NCI-H187 treated with DMSO at 0.1 percent for 48 hours (cell line): ENCODE measurements around the gene GAS2L3.
A peak's percentile ranks its signal among the peaks of the same experiment; 100 is the strongest.
"Not testable (repeated sequence)": the region's sequence is repeated elsewhere in the genome, so short reads cannot be mapped to it uniquely, and the experiment has no call there.

Source experiments
- DNase-seq: peaks from one replicate; lab custom pipeline; 2025; lab: John Stamatoyannopoulos, UW

The GAS2L3 gene

GRCh38 chr12:100574187-100575074, 947 bp downstream of the GAS2L3 start:
- DNase-seq, result no peak

- DNase-seq, result no peak
Observed at GRCh38 chr12:100576331-100577036, 3.0 kb downstream of the GAS2L3 start.

DNA sequence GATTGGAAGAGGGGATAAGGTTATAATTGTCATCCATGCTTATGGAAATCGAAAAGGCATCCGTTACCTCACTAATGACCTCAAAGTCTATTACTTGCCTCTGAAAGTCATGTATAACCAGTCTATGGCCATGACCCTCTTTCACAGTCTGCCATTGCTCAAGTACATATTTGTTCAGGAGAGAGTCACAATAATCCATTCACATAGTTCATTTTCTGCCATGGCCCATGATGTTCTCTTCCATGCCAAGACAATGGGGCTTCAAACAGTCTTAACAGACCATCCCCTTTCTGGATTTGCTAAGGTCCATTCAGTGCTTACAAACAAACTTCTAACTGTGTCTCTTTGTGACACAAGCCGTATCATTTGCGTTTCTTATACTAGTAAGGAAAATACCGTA, 5.4 kb downstream of the GAS2L3 start:
- DNase-seq, result no peak

DNA sequence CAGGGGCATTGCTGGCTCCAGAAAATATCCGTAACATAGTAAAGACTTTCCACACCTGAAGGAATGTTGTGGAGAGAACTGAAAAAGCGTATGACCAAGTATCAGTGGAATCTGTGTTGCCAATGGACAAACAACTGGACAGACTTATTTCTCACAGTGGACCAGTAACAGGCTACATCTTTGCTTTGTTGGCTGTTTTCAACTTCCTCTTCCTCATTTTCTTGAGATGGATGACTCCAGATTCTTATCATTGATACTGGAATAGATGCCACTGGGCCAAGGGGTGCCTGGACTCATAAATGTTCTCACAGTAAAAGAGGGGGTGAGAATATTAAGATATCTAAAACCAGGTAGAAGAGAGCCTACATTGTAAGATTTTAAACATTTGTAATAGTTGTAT, 6.4 kb downstream of the GAS2L3 start:
- DNase-seq, result no peak

- no peak for DNase-seq
Observed at GRCh38 chr12:100584256-100584655, 10.8 kb downstream of the GAS2L3 start.

DNA sequence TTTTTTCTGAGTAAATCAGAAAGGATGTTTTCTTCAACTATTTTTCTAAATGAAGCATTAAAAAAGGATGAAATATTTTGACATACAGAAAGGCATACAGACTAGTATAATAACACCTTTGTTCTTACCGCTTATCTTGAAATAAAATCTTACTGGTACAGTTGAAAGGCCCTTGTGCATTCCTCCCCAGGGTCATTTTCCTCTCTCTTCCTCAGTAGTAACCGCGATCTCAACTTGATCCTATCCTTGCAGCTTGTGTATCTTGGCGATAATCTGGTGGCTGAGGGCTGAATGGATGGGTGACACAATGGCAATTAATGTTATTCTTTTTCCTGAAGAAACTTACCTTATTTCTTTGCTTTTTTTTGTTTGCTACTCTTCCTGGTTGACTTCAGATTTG, 18.5 kb downstream of the GAS2L3 start:
- no peak for DNase-seq

DNA sequence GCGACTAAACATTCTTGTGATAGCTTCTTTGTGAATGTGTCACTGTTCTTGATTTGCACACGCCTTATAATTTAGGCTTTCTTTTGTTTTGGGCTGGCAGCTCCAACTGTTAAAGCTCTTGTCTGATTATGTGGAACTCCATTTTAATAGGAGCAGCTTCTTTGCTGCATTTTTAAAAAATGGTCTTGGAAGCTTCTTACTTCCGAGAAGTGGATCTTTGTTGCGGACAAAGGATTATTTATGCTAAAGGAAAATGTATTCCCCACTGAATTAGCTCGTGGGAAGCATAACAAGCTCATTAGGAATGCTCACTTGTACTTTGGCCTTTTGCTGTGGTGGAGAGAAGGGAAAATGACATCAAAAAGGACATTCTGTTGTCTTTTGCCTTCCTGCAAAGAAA, 20.0 kb downstream of the GAS2L3 start:
- no peak for DNase-seq

DNA sequence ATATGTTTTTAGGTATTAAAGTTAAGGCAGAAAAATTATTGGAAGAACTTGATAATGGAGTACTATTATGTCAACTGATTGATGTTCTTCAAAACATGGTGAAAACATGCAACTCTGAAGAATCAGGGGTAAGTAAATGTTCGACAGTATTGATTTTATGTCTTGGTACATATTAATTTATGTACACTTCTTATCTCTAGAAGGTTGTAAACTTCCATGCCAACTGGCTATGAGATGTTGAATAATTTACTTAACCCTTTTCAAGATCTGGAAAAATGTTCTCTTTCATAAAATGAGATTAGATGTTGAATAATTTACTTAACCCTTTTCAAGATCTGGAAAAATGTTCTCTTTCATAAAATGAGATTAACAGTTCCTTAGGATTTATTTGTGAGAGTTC, 28.1 kb downstream of the GAS2L3 start:
- DNase-seq, result no peak

- DNase-seq, result not testable (repeated sequence)
Observed at GRCh38 chr12:100602997-100603396, 29.5 kb downstream of the GAS2L3 start.

DNA sequence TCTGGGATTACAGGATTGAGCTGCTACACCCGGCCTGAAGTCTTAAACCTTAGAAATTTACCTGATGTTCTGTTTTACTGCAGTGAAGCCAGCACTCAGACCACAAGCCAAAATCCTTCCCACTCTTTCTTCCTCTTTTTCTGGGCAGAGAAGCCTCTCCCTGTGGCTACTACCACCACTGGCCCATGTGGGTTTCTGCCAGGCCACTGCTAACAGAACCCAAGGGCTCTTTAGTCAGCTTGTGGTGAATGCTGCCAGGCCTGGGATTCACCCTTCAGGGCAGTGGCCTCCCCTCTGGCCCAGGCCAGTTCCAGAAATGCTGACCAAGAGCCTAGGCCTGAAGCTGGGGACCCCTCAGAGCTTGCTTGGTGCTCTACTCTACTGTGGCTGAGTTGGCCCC, 35.3 kb downstream of the GAS2L3 start:
- DNase-seq, result no peak

DNA sequence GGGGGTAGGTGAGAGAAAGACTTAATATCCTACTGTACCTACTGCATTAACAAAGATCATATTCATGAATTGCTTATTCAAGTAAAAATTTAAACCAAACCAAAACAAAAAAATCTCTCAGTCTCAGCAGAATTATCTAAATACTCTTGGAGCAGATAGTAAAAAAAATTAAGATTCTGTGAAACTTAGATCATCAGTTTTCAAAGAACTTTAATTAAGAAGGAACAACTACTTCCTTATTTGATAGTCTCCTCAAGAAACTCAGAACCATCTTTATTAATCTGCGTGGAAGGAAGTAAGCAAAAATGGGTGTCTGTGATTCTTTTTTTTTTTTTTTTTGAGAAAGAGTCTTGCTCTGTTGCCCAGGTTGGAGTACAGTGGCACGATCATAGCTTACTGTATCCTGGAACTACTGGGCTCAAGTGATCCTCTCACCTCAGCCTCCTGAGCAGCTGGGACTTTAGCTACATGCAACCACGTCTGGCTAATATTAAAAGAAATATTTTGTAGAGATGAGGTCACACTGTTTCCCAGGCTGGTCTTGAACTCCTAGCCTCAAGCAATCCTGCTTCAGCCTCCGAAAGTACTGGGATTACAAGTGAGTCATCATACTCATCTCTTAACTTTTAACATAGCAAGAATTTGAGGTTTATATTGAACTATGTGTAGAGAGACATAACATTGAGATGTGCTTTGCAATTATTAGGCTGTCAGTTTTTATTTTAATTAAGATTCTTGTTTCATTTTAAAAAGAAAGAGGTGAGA, 37.4 kb downstream of the GAS2L3 start:
- DNase-seq, result no peak

DNA sequence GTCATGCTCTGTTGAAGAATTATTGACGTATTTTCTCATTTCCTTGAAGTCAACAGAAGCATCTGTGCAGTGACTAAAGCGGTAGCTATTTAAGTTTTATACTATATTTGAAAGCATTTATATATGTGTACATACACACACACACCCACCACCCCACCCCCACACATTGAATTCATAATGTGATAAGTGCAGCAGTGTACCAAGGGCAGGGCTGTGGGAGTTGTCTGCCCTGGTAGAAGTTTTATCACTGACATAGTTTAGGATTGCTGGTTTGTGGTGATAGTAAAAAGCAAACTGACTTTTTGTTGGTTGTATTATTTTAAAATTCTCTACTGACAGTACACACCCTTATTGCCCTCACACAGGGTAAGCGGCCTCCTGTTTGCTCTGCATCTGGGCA, 39.1 kb downstream of the GAS2L3 start:
- DNase-seq, result no peak

DNA sequence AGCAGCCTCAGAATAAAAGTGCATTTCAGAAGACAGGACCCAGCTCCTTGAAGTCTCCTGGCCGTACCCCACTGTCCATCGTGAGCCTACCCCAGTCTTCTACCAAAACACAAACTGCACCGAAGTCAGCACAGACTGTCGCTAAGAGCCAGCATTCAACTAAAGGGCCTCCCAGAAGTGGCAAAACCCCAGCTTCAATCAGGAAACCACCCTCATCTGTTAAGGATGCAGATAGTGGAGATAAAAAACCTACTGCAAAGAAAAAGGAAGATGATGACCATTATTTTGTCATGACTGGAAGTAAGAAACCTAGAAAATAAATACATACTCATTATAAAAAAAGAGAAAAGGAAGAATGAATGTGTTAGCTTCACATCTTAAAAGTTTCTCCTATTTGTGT, 51.1 kb downstream of the GAS2L3 start:
- DNase-seq, result no peak

- DNase-seq, result no peak
Observed at GRCh38 chr12:100632445-100632892, 59.0 kb downstream of the GAS2L3 start.

DNA sequence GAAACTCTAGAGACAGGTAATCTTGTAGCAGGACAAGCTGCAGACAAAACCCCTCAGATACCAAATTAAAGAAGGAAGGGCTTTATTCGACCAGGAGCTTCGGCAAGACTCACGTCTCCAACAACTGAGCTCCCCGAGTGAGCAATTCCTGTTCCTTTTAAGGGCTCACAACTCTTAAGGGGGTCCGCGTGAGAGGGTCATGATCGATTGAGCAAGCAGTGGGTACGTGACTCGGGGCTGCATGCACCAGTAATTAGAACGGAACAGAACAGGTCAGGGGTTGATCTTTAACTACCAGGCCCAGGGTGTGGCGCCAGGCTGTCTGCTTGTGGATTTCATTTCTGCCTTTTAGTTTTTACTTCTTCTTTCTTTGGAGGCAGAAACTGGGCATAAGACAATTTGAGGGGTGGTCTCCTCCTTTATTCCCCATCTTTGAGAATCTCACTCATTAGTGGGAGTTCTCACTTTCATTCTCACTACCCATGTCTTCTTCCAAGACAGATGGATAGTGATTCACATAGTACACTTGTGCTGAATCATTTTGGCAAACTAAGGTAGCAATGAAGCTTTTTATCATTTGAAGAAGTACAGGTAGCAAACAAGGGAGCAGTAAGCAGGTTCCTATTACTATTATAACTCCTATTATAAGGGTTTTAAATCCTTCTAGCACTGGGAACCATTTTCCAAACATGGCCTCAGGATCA, 59.8 kb downstream of the GAS2L3 start:
- not testable (repeated sequence) for DNase-seq

DNA sequence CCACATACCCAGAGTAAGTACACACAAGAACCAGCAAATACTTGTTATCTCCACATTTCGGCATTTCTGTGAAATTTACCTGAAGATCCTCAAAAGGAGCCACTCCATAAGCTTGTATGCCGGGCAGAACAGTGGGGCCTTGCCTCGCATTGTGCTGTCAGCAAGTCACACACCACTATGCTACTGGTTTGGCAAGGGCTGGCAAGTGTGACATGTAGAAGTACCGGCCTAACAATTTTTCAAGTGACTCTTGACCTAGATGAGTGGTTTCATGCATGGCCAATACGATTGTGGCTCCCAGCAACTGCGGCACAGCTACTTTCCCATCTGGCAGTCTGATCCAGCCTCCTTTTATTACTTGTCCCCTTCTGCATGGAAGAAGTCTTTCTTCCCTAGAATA, 69.8 kb downstream of the GAS2L3 start:
- peak; percentile 59 for DNase-seq

DNA sequence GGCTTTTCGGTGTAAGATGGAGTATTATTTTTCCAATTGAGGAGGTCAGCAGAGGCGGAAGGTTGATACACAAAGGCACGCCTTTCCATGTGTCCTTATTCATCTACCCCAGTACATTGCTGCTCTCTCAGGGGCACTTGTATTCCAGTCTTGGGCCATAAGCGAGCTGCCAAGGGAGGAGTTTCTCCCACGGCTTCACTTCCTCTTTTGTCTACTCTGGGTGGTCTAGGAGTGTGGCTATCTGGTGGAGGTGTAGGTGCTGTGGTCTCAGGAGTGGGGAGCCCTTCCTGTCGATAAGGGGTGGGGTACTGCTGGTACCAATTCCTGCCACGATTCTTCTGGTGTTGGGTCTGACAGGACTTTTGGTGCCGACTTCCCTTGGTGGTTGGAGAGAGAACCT, 73.4 kb downstream of the GAS2L3 start:
- DNase-seq, result no peak

- DNase-seq, result no peak
Observed at GRCh38 chr12:100651108-100651507, 77.6 kb downstream of the GAS2L3 start.

DNA sequence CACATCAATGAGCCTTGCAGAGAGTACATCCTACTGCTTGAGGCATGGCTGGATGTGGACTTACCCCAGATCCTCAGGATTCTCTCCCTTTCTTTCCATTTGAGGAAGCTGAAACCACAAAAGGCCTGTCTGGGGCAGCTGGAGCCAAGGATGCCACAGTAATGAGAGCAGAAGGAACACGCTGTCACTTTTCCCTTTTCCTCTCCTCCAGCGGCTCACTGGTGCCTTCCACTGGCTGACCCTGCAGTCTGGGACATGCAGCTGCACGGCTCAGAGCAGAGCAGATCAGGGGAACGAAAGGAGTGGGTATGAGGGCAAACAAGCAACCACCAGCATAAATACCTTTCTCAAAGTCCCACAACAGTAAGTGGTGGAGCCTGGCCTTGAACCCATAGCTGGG, 78.2 kb downstream of the GAS2L3 start:
- no peak for DNase-seq

- DNase-seq, result no peak
Observed at GRCh38 chr12:100652488-100652887, 79.0 kb downstream of the GAS2L3 start.

GRCh38 chr12:100656141-100656540, 82.7 kb downstream of the GAS2L3 start:
- no peak for DNase-seq

GRCh38 chr12:100656856-100657255, 83.4 kb downstream of the GAS2L3 start:
- DNase-seq, result no peak
